Skeletal muscle tissue (tissue), 4 donors: Measurements from ENCODE around the gene ANOS1. TPM values are rescaled to one million over a fixed set of nuclear protein-coding genes. Genes with fewer than 3 reads are reported as not detected.

Source experiments
- H3K27ac ChIP-seq: one replicate; pipeline ENCODE4 v1.7.0; 2013; ENCODE audit warnings: mild to moderate bottlenecking, low read depth, low read length, inconsistent platforms
- H3K27me3 ChIP-seq, 3 donors: one replicate each; pipeline ENCODE4 v1.7.0; 2013; ENCODE audit warnings: low read length in 3 of 3; ENCODE audit not compliant: control insufficient read depth in 3 of 3, insufficient read depth in 3 of 3
- H3K36me3 ChIP-seq, 3 donors: one replicate each; pipeline ENCODE4 v1.7.0; 2013; ENCODE audit warnings: low read length in 3 of 3; ENCODE audit not compliant: control insufficient read depth in 3 of 3, insufficient read depth in 3 of 3
- H3K4me1 ChIP-seq, 3 donors: one replicate each; pipeline ENCODE4 v1.7.0; 2013; ENCODE audit warnings: low read length in 3 of 3, mild to moderate bottlenecking in 3 of 3; ENCODE audit not compliant: control insufficient read depth in 3 of 3, insufficient read depth in 3 of 3
- H3K4me3 ChIP-seq, 3 donors: one replicate each; pipeline ENCODE4 v1.7.0; 2013; ENCODE audit warnings: low read length in 3 of 3
- H3K9ac ChIP-seq, 3 donors: one replicate each; pipeline ENCODE4 v1.7.0; 2013; ENCODE audit warnings: low read length in 3 of 3, mild to moderate bottlenecking in 3 of 3, moderate library complexity in 2 of 3, low read depth in 1 of 3
- H3K9me3 ChIP-seq, 3 donors: one replicate each; pipeline ENCODE4 v1.7.0; 2013; ENCODE audit warnings: low read length in 3 of 3; ENCODE audit not compliant: control insufficient read depth in 3 of 3
- total RNA-seq: library from RNA; depleted of rRNA; stranded (reverse); fragments of >200 nt; gene quantifications from one replicate; pipeline ENCODE4 v1.2.3, GENCODE V29; 2014
- donor health status: Osteomylitis.

Gene ANOS1
- total RNA-seq, 1 donor from 2014 or later: 13.0 TPM

- Histone ChIP-seq H3K36me3 (no peaks in the 10 kb centered on the region), H3K9ac (no peak overlapping the region), H3K4me1 (no peaks in the 10 kb centered on the region), H3K27ac (no peak overlapping the region), H3K27me3 (no peaks in the 10 kb centered on the region), H3K4me3 (no peak overlapping the region), H3K9me3 (no peaks in the 10 kb centered on the region)
Observed at GRCh38 chrX:8683687-8684086, 48.2 kb downstream of the ANOS1 start.

DNA sequence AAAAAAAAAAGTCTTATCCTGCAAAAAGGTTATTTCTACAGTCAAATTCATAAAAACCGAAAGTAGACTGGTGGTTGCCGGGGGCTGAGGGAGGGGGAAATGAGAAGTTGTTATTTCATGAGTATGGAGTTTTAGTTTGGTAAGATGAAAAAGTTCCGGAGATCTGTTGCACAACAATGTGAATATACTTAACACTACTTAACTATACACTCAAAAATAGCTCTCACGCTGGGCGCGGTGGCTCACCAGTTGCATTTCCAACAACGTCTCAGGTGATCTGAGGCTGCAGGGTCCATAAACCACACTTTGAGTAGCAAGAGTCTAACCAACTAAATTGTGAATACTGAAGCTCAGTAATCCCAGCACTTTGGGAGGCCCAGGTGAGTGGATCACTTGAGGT is 52.4 kb downstream of the ANOS1 start:
- no peak overlapping the region for H3K27ac ChIP-seq
- H3K9ac ChIP-seq: no peak overlapping the region
- no peak overlapping the region for H3K4me3 ChIP-seq
- H3K9me3 ChIP-seq: no peaks in the 10 kb centered on the region
- H3K27me3 ChIP-seq: no peaks in the 10 kb centered on the region
- H3K4me1 ChIP-seq: no peaks in the 10 kb centered on the region
- H3K36me3 ChIP-seq: no peaks in the 10 kb centered on the region

DNA sequence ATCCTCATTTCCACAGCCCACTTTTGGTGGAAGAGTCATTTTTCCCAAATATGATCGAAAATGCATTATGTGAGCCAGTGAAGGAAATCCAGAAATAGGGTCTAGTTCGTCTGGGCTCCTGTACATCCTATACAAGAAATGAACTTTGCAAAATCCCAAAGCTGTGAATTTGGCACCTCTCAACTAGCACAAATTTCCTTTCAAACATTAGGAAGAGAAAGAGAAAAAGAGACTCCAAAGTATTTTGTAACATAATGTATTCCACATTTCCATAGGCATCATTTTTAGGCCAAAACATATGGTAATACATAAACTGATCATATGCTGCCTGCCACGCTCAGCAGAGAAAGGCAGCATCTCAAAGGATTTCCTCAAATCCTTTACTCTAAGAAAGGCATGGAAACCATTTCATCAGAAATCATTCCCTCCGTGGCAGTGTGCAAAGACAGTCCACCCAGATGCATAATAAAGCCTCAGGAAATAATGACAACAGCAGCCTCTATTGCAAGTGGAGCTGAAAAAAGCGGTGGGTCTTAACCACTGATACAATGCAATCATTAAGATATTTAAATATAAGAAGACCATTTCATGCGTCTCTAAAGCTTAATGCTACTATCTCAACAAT is 56.8 kb downstream of the ANOS1 start:
- Histone ChIP-seq H3K36me3 (no peaks in the 10 kb centered on the region), H3K4me1 (peaks cover 0 to 8% (median 5%) of the 10 kb centered on the region in 3 donors), H3K4me3 (no peak overlapping the region), H3K27ac (no peak overlapping the region), H3K9me3 (no peaks in the 10 kb centered on the region), H3K27me3 (no peaks in the 10 kb centered on the region), H3K9ac (no peak overlapping the region)

DNA sequence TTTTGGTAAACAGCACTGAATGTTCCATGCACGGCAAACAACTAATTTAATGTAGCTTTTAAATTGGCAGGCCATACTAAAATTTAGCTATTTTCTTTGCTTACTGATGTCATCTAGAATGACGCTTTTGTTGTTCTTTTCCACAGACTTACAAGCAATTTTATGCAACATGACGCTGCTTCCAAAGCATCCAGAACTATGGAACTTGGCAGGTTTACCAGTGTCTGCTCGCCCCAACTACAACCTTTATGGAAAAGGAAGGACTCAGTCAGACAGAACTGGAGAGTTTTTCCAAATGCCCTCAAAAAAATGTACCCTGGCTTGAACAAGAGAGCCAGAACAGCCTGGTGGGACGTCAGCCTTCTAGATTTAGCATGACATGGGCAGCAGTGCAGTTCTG is 58.7 kb downstream of the ANOS1 start:
- Histone ChIP-seq H3K9me3 (no peaks in the 10 kb centered on the region), H3K9ac (no peak overlapping the region), H3K4me3 (no peak overlapping the region), H3K36me3 (no peaks in the 10 kb centered on the region), H3K27ac (no peak overlapping the region), H3K27me3 (no peaks in the 10 kb centered on the region), H3K4me1 (peaks cover 0 to 12% (median 5%) of the 10 kb centered on the region in 3 donors)

DNA sequence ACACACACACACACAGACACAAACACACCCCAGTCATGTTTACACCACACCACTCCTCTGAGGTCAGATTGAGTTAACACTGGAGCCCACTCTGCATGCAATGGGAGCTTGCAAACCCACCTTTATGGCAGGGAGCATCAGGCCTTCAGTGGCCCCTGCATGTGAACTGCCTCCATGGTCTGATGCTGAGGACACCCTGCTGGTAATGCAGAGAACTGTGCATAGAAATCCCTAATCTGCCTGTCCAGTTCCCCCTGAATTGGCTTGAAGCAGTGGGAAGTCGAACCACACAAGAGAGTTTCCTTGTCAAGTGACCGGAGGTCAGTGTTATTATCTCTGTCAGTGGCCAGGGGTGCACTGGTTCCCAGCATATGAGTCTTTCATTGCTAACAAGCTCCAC is 59.8 kb downstream of the ANOS1 start:
- Histone ChIP-seq H3K9ac (no peak overlapping the region), H3K36me3 (no peaks in the 10 kb centered on the region), H3K4me1 (peaks cover 0 to 12% (median 5%) of the 10 kb centered on the region in 3 donors), H3K27ac (no peak overlapping the region), H3K4me3 (no peak overlapping the region), H3K9me3 (no peaks in the 10 kb centered on the region), H3K27me3 (no peaks in the 10 kb centered on the region)

GRCh38 chrX:8668813-8669212 is 63.1 kb downstream of the ANOS1 start:
- peak overlapping the region in 2 of 3 donors; percentile 22 to 52 for H3K4me3 ChIP-seq
- no peaks in the 10 kb centered on the region for H3K9me3 ChIP-seq
- H3K27ac ChIP-seq: peak overlapping the region; percentile 62
- H3K9ac ChIP-seq: peak overlapping the region in 1 of 3 donors; percentile 40
- H3K27me3 ChIP-seq: no peaks in the 10 kb centered on the region
- no peaks in the 10 kb centered on the region for H3K36me3 ChIP-seq
- peaks cover 0 to 12% (median 5%) of the 10 kb centered on the region in 3 donors for H3K4me1 ChIP-seq

- Histone ChIP-seq H3K4me1 (no peaks in the 10 kb centered on the region), H3K36me3 (no peaks in the 10 kb centered on the region), H3K9me3 (no peaks in the 10 kb centered on the region), H3K27me3 (no peaks in the 10 kb centered on the region), H3K9ac (no peak overlapping the region), H3K4me3 (no peak overlapping the region), H3K27ac (no peak overlapping the region)
Observed at GRCh38 chrX:8663325-8663724, 68.6 kb downstream of the ANOS1 start.

DNA sequence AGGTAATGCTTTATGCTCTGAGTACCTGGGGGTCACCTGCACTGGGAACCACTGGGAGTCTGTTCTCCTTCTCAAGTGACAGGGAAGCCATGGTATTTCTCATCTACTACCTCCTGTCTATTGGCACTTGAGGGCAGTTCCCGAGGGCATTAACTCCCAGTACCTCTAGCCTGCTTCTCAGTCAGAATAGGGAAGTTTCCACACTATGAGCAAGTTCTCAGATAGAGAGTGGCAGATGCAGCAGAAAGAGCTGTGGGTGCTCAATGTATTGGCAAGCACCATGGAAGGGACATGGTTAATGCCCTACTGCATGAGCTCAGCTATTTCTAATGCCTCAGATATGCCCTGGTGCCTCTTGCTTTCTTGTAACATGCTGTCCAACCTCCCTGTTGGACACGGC is 74.1 kb downstream of the ANOS1 start:
- H3K9ac ChIP-seq: no peak overlapping the region
- H3K4me3 ChIP-seq: no peak overlapping the region
- H3K4me1 ChIP-seq: peaks cover 0 to 5% (median 0%) of the 10 kb centered on the region in 3 donors
- H3K9me3 ChIP-seq: no peaks in the 10 kb centered on the region
- H3K27ac ChIP-seq: no peak overlapping the region
- H3K27me3 ChIP-seq: no peaks in the 10 kb centered on the region
- no peaks in the 10 kb centered on the region for H3K36me3 ChIP-seq

DNA sequence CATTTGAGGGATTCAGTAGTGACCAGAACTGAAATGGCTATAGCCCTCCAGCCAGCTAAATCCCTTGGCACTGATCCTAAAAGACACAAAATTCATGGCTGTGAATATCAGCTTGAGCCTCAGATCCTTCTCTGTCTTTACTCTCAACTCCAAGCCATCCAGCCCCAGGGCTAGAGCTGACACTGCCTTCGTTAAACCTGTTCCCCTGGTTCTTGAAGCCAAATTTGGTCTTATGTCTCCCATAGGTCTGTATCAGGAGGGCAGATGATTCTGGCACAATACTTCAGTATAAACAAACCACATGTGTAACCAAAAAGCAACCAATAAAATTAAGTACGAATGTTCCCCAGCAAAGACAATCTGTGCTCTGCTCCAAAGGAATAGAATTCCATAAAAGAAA is 78.0 kb downstream of the ANOS1 start:
- Histone ChIP-seq H3K9ac (no peak overlapping the region), H3K36me3 (no peaks in the 10 kb centered on the region), H3K4me1 (peaks cover 0 to 5% (median 0%) of the 10 kb centered on the region in 3 donors), H3K27ac (no peak overlapping the region), H3K27me3 (no peaks in the 10 kb centered on the region), H3K4me3 (no peak overlapping the region), H3K9me3 (no peaks in the 10 kb centered on the region)

DNA sequence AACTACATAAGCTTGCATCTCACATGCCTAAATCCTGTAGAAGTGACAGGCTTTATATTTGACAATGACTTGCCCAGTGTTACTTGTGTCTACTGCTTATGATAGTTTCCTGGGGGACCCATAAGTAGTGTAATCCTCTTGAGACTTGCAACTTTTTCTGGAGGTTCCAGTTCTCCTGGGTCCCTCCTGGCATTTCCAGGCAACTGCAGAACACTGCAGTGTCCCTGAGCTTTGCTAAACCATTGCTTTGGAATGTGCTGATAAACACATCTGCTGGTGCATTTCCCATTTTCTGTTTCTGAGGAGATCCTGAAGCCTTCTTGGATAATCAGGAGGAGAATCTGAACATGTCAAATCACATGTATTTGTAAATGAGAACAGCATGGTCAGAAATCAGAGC is 82.0 kb downstream of the ANOS1 start:
- H3K27ac ChIP-seq: no peak overlapping the region
- H3K27me3 ChIP-seq: no peaks in the 10 kb centered on the region
- H3K36me3 ChIP-seq: no peaks in the 10 kb centered on the region
- H3K9me3 ChIP-seq: no peaks in the 10 kb centered on the region
- no peak overlapping the region for H3K9ac ChIP-seq
- no peaks in the 10 kb centered on the region for H3K4me1 ChIP-seq
- H3K4me3 ChIP-seq: no peak overlapping the region
